Activated CD4-positive, CD25-positive, alpha-beta regulatory T cell treated with anti-CD3 and anti-CD28 coated beads, Interleukin-2, amount 50 U/mL, for 16 hours (primary cell): ENCODE measurements around the gene FAHD2A.
A peak's percentile ranks its signal among the peaks of the same experiment; 100 is the strongest.
"Not testable (repeated sequence)": the region's sequence is repeated elsewhere in the genome, so short reads cannot be mapped to it uniquely, and the experiment has no call there.

ENCODE experiments used
- DNase-seq: peaks from one replicate; pipeline ENCODE4 v3.0.0-alpha.2; 2020; ENCODE audit warnings: low read depth, low spot score

FAHD2A gene

GRCh38 chr2:95390881-95391321 is 11.6 kb upstream of the FAHD2A start:
- no peak for DNase-seq

GRCh38 chr2:95391641-95392310 is 10.7 kb upstream of the FAHD2A start:
- DNase-seq, result no peak

- DNase-seq, result no peak
These were observed 10.2 kb upstream of the FAHD2A start for GRCh38 chr2:95392320-95392719.

GRCh38 chr2:95392730-95393455 is 9.6 kb upstream of the FAHD2A start:
- DNase-seq, result no peak

DNA sequence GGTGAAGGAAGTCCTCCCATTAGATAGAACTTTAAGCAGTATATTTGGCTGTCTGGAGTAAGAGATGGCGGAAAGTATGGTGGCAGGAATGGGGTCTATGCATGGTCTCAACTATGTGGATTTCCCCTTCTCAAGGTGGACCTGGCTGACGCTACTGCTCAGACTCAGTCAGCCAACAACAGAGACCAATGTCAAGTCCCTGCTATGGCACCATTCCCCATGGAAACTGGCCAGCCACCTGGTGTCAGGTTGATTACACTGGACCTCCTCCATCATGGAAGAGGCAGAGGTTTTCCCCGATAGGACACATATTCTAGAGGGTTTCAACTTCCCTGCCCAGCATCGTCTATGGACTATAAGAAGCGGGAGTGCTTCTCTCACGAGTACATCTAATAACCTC is 8.6 kb upstream of the FAHD2A start:
- no peak for DNase-seq

DNA sequence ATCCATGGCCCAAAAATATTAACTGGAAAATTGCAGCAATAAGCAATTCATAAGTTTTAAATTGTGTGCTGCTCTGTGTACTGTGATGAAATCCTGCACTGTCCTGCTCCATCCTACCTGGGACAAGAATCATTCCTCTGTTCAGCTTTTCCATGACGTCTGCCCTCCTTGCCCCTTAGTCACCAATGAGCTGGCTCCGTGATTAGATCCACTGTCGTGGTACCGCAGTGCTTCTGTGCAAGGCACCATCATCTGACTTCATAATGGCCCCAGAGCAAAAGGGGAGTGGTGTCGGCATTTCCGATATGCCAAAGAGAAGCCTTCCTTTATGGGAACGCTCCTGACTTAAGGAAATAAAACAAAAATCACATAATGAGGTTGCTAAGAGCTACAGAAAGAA is 3.4 kb upstream of the FAHD2A start:
- no peak for DNase-seq

DNA sequence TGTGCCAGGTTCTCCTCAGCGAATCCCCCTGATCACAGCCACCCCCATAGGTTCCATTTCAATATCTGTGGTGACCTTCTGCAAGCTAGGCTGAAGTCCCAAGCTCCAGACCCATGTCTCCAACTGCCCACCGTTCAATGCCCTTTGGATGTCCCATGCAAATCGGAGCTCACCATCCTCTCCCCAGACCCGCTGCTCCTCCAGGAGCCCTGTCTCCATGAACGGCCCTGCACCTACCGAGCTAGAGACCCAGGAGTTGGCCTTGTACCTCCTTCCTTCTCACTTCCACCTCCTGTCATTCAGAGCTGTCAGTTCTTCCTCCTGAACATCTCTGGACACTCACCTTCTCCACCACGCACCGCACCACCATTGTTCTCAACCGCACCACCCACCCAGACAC is 1.0 kb upstream of the FAHD2A start:
- DNase-seq, result no peak

GRCh38 chr2:95402004-95402369 is 521 bp upstream of the FAHD2A start:
- DNase-seq, result not testable (repeated sequence)

- not testable (repeated sequence) for DNase-seq
These were observed 755 bp downstream of the FAHD2A start for GRCh38 chr2:95403204-95403721.

- DNase-seq, result not testable (repeated sequence)
These were observed 1.3 kb downstream of the FAHD2A start for GRCh38 chr2:95403824-95404223.

- DNase-seq, result not testable (repeated sequence)
These were observed 2.2 kb downstream of the FAHD2A start for GRCh38 chr2:95404676-95405075.

GRCh38 chr2:95411239-95411638 is 8.7 kb downstream of the FAHD2A start:
- DNase-seq, result not testable (repeated sequence)

DNA sequence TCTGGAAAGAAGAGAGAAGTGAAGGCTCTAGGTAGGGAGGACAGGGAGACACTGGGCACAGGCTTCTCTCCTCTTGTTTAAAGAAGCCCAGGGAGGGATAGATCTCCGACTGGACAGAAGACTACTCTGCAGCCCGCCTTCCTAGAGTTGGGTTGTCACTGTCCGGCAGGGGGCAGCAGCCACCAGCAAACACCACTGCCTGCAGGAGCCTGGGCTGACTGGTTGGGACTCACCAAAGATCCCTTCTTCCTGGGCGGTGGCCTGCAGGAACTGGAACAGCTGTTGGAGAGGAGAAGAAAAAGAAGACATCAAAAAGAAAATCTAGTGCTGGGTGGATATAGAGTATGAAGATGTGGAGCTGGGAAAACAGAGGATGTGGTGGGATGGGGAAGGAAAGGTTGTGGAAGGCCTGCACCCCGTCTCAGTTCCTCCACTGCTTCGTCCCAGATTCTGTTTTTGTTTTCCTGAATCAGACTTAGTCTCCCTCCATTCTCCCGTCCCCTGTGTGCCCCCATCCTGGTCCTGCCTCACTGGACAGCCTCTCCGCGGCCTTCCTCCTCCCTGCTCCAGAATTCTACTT is 11.6 kb downstream of the FAHD2A start:
- DNase-seq, result peak; percentile 38

GRCh38 chr2:95415138-95415537 is 12.6 kb downstream of the FAHD2A start:
- DNase-seq, result not testable (repeated sequence)

DNA sequence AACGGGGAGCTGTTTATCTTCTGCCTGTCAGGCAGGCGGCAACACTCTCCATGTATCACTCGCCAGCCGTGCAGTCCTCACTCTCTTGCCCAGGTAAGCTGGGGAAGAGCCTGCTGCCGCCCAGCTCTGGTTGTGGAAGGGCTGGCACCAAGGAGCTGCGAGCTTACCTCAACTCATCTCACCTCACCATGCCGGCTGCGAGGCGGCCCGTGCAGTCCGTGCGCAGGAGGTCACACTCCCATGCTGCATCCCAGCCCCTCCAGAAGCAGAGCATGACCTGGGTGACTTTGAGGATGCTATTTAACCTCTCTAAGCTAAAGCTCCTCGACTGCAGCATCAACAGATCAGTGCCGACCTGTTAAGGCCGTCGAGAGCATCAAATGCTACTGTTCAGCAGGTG is 13.1 kb downstream of the FAHD2A start:
- not testable (repeated sequence) for DNase-seq

- not testable (repeated sequence) for DNase-seq
These were observed 24.8 kb downstream of the FAHD2A start for GRCh38 chr2:95427196-95427867.

GRCh38 chr2:95429748-95430467 is 27.4 kb downstream of the FAHD2A start:
- DNase-seq, result not testable (repeated sequence)

- not testable (repeated sequence) for DNase-seq
These were observed 30.9 kb downstream of the FAHD2A start for GRCh38 chr2:95433373-95433772.

DNA sequence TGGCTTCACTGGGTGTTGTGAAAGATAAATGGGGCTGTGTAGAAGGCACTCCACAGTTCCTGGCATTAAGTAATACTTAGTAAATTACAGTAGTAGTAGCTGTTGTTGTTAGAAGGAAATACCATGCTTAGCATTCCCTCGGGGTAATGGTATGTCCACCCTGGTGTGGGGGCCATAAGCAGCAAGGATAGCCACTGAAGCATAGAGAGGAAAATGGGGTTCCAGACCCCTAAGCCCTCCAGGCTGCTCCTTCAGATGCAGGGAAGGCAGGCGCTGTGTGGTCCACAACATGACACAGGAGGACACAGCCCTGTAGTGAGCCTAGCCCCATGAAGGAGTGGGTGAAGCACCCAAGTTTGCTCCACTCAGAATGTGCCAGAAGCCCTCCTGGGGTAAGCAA is 31.5 kb downstream of the FAHD2A start:
- DNase-seq, result not testable (repeated sequence)

DNA sequence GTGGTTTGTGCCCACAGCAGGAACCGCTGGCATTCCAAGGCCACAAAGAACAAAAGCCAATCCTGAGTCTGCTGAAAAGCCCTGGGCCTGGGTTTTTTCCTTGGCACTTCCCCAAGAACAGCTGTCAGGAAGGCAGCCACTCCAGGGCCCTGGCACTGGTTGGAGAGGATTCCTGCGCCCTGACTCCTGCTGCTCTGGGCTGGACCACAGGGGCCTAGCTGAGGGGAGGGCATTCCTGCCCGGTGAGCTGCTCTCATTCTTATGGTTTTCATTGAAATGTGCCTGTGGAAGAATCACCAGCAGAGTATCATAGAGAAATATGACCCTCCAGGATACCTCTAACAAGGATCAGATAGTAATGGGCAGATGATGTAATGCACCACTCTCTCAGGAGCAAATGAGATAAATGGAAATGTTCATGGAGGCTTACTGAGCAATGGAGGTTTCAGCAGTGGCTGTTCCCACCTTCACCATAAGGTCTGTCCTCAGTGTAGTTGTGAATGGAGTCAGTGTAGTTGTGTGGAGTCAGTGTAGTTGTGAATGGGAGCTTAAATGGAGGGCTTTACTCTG is 32.1 kb downstream of the FAHD2A start:
- not testable (repeated sequence) for DNase-seq
